Ovary (tissue), 3 donors: ENCODE results near the gene TBXAS1.

ENCODE experiments used
- CTCF ChIP-seq, 3 donors: fragments of 450-650 bp in 2 of 3; fragments of 200-600 bp in 1 of 3; IDR thresholded peaks; one replicate each; pipeline versions ENCODE4 v1.5.1 to v1.8.0; 2016 to 2022; ENCODE audit warnings: antibody characterized with exemption in 3 of 3, mild to moderate bottlenecking in 1 of 3
- EP300 ChIP-seq: sonication (generic); formaldehyde crosslinking; IDR thresholded peaks from one replicate; pipeline ENCODE4 v1.6.1; 2017; ENCODE audit warnings: antibody characterized with exemption
- POLR2A ChIP-seq: fragments of 450-650 bp; IDR thresholded peaks from one replicate; pipeline ENCODE4 v1.6.1; 2017; ENCODE audit warnings: antibody characterized with exemption, mild to moderate bottlenecking, moderate library complexity
- donor health status: DM: no; HTN: no; CAD: no.

GRCh38 chr7:139973101-139974050 is 144.3 kb downstream of the TBXAS1 start:
- TF ChIP-seq CTCF (IDR thresholded peaks at IDR 0.05) (no peak), POLR2A (no peak), EP300 (no peak)
